DMS114 treated with DMSO at 0.1 percent for 48 hours (cell line): ENCODE measurements around the gene DHRSX.
"Not testable (repeated sequence)": the region's sequence is repeated elsewhere in the genome, so short reads cannot be mapped to it uniquely, and the experiment has no call there.

Experiments used
- DNase-seq: peaks from one replicate; lab custom pipeline; 2025; ENCODE audit not compliant: unreplicated experiment; lab: John Stamatoyannopoulos, UW

DHRSX gene

GRCh38 chrX:2500803-2501558, at the start of gene DHRSX, which contains the start of gene ZBED1:
TSS of gene DHRSX (minus strand) at chrX:2500976. CDS start at chrX:2500925, 51 bp downstream.
TSS of gene ZBED1 (minus strand) at chrX:2500976. CDS start at chrX:2490719, 10,257 bp downstream.
- DNase-seq = no peak

- DNase-seq = no peak
Measured at GRCh38 chrX:2549876-2550275, 49.1 kb upstream of the DHRSX start.

GRCh38 chrX:2548711-2549423, 48.1 kb upstream of the DHRSX start:
- no peak for DNase-seq

- DNase-seq = no peak
Measured at GRCh38 chrX:2547736-2548135, 47.0 kb upstream of the DHRSX start.

GRCh38 chrX:2546496-2546895, 45.7 kb upstream of the DHRSX start:
- no peak for DNase-seq

GRCh38 chrX:2545144-2545543, 44.4 kb upstream of the DHRSX start:
- DNase-seq = no peak

- no peak for DNase-seq
Measured at GRCh38 chrX:2542826-2543521, 42.2 kb upstream of the DHRSX start.

- no peak for DNase-seq
Measured at GRCh38 chrX:2541603-2542002, 40.8 kb upstream of the DHRSX start.

GRCh38 chrX:2540426-2540947, 39.7 kb upstream of the DHRSX start:
- no peak for DNase-seq

- DNase-seq = no peak
Measured at GRCh38 chrX:2539586-2539985, 38.8 kb upstream of the DHRSX start.

GRCh38 chrX:2538031-2538757, 37.4 kb upstream of the DHRSX start:
- DNase-seq = no peak

GRCh38 chrX:2536974-2537373, 36.2 kb upstream of the DHRSX start:
- DNase-seq = no peak

GRCh38 chrX:2536141-2536540, 35.4 kb upstream of the DHRSX start:
- no peak for DNase-seq

- not testable (repeated sequence) for DNase-seq
Measured at GRCh38 chrX:2534261-2535021, 33.7 kb upstream of the DHRSX start.

GRCh38 chrX:2533424-2533823, 32.6 kb upstream of the DHRSX start:
- DNase-seq = no peak

- DNase-seq = no peak
Measured at GRCh38 chrX:2526390-2526789, 25.6 kb upstream of the DHRSX start.

GRCh38 chrX:2523911-2524310, 23.1 kb upstream of the DHRSX start:
- DNase-seq = no peak

GRCh38 chrX:2521927-2522386, 21.2 kb upstream of the DHRSX start:
- DNase-seq = no peak

- no peak for DNase-seq
Measured at GRCh38 chrX:2521092-2521926, 20.5 kb upstream of the DHRSX start.
